ENCODE results near the gene ST6GALNAC5. TPM values are rescaled to one million over a fixed set of nuclear protein-coding genes. Genes with fewer than 3 reads are reported as not detected.

ST6GALNAC5 gene
- total and polyA plus RNA-seq, 2 donors (not counting 3 experiments of a cell fraction or from before 2014, with no cell fraction given): not detected

- intact Hi-C loops (cut with micrococcal nuclease): no loop called here
- Histone ChIP-seq H3K4me2 (ENCODE audit: insufficient read depth, low read length) (no peak overlapping the region), H3K4me3 (replicated peaks in 1 of 3; ENCODE audit: insufficient read depth in 1 of 3, low read depth in 1 of 3, low read length in 3 of 3) (no peak overlapping the region), H2AFZ (ENCODE audit: low read depth, low read length) (no peak overlapping the region), H4K20me1 (replicated peaks; ENCODE audit: control insufficient read depth, extremely low read depth, insufficient read depth, low read length) (no peaks in the 10 kb centered on the region), H3K4me1 (ENCODE audit: control insufficient read depth, extremely low read depth, insufficient read depth, low read length) (no peaks in the 10 kb centered on the region), H3K9me3 (replicated peaks; ENCODE audit: control insufficient read depth, insufficient read depth, low read length) (no peaks in the 10 kb centered on the region), H3K27ac (ENCODE audit: insufficient read depth, low read depth, low read length) (no peak overlapping the region), H3K9me1 (replicated peaks; ENCODE audit: control insufficient read depth, extremely low read depth, insufficient read depth, low read length) (no peaks in the 10 kb centered on the region), H3K79me2 (ENCODE audit: control insufficient read depth, insufficient read depth, low read length) (no peaks in the 10 kb centered on the region), H3K36me3 (ENCODE audit: control insufficient read depth in 2 of 2, extremely low read depth in 1 of 2, insufficient read depth in 2 of 2, low read length in 2 of 2) (no peaks in the 10 kb centered on the region), H3K27me3 (ENCODE audit: control insufficient read depth in 2 of 2, insufficient read depth in 2 of 2, low read length in 2 of 2) (peaks cover 0 to 2% of the 10 kb centered on the region in 2 experiments), H3K9ac (replicated peaks; ENCODE audit: extremely low read depth, insufficient read depth, low read length) (no peak overlapping the region)
- TF ChIP-seq GATA2 (IDR thresholded peaks at IDR 0.05; ENCODE audit: insufficient read depth, insufficient read length, low read depth, low read length): no peak
- no peak for TF ChIP-seq FOS (IDR thresholded peaks at IDR 0.05; ENCODE audit: borderline replicate concordance, insufficient read depth, low read length)
- TF ChIP-seq, protein P1, sequence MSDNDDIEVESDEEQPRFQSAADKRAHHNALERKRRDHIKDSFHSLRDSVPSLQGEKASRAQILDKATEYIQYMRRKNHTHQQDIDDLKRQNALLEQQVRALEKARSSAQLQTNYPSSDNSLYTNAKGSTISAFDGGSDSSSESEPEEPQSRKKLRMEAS (IDR thresholded peaks at IDR 0.05; ENCODE audit: insufficient read depth, insufficient read length): no peak
- no peak for TF ChIP-seq MYC (IDR thresholded peaks at IDR 0.05; ENCODE audit: low read depth, low read length)
- no peak for TF ChIP-seq EZH2 (IDR thresholded peaks at IDR 0.05; ENCODE audit: borderline replicate concordance, low read depth, low read length, severe bottlenecking)
- POLR2A ChIA-PET: no interaction called here
- DNase-seq (ENCODE audit: low read depth, low spot score) (no peak), FAIRE-seq (no peak)
- CTCF ChIA-PET: no interaction called here
- dilution Hi-C loops (cut with MboI; ENCODE audit: extremely low pct_ligation_motif_present, low sequenced_read_pairs): no loop called here
- no TSS peak for BruUV-seq (replicated peaks)
Measured at GRCh38 chr1:76841460-76841859, 25.8 kb upstream of the ST6GALNAC5 start.

DNA sequence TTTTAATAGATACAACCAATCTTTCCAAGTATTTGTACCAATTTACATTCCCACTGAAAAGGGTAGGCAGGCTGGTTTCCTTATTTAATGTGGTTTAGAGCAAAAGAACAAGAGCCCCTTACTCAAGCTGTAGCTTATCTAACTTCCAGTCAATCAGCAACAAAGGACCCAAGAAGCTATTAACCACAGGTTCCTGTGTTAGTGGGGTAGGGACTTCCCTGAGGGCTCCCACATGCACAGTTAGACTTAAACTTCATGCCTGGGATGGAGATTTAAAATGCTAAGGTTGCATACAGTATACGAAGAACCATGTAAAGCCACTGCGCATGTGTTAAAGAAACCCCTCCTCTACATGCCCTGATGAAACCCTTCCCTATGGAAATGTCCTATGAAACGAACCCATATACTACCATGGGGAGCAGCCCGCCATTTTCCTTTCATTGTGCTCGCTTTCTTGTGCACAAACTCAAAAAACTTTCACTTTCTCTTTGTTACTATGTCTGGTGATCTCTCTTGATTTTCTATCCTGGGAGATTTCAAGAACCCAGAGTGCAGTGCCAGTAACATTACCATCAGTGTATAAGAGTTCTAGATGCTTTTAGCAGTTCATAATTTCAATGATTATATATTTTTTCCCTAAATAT lies 23.3 kb upstream of the ST6GALNAC5 start:
- Histone ChIP-seq H3K4me1 (ENCODE audit: control insufficient read depth, extremely low read depth, insufficient read depth, low read length) (no peaks in the 10 kb centered on the region), H3K9ac (replicated peaks; ENCODE audit: extremely low read depth, insufficient read depth, low read length) (no peak overlapping the region), H2AFZ (ENCODE audit: low read depth, low read length) (no peak overlapping the region), H3K4me2 (ENCODE audit: insufficient read depth, low read length) (no peak overlapping the region), H3K36me3 (ENCODE audit: control insufficient read depth in 2 of 2, extremely low read depth in 1 of 2, insufficient read depth in 2 of 2, low read length in 2 of 2) (no peaks in the 10 kb centered on the region), H3K27ac (ENCODE audit: insufficient read depth, low read depth, low read length) (no peak overlapping the region), H3K79me2 (ENCODE audit: control insufficient read depth, insufficient read depth, low read length) (no peaks in the 10 kb centered on the region), H3K4me3 (replicated peaks in 1 of 3; ENCODE audit: insufficient read depth in 1 of 3, low read depth in 1 of 3, low read length in 3 of 3) (no peak overlapping the region), H3K9me1 (replicated peaks; ENCODE audit: control insufficient read depth, extremely low read depth, insufficient read depth, low read length) (no peaks in the 10 kb centered on the region), H3K9me3 (replicated peaks; ENCODE audit: control insufficient read depth, insufficient read depth, low read length) (no peaks in the 10 kb centered on the region), H3K27me3 (ENCODE audit: control insufficient read depth in 2 of 2, insufficient read depth in 2 of 2, low read length in 2 of 2) (peaks cover 0 to 2% of the 10 kb centered on the region in 2 experiments), H4K20me1 (replicated peaks; ENCODE audit: control insufficient read depth, extremely low read depth, insufficient read depth, low read length) (no peaks in the 10 kb centered on the region)
- TF ChIP-seq POLR2A (IDR thresholded peaks at IDR 0.05; ENCODE audit: low read depth, low read length): no peak
- dilution Hi-C loops (cut with MboI; ENCODE audit: extremely low pct_ligation_motif_present, low sequenced_read_pairs): no loop called here
- BruUV-seq (replicated peaks): no TSS peak
- no peak for DNase-seq (ENCODE audit: low read depth, low spot score)
- FAIRE-seq: no peak
- ChIA-PET POLR2A (no interaction called here), CTCF (no interaction called here)
- intact Hi-C loops (cut with micrococcal nuclease): no loop called here

Data from endothelial cell of umbilical vein (primary cell).